Spleen (tissue), 11 donors: ENCODE data around the gene GRIN3A. TPM values are rescaled to one million over a fixed set of nuclear protein-coding genes. Genes with fewer than 3 reads are reported as not detected.

Source experiments
- DNase-seq: peaks from one replicate; pipeline ENCODE4 v3.0.0-alpha.2; 2020
- H3K27ac ChIP-seq, 8 donors: fragments of 200-600 bp; sonication (generic) in 7 of 8; 1 replicate in 4 of 8; 2 replicates in 4 of 8; pipeline versions ENCODE4 v1.5.0 to v1.8.0; 2016 to 2021; ENCODE audit warnings: inconsistent platforms in 4 of 8, mild to moderate bottlenecking in 4 of 8, moderate library complexity in 1 of 8
- H3K27me3 ChIP-seq, 7 donors: fragments of 200-600 bp; sonication (generic) in 6 of 7; replicated peaks in 1 of 7; 1 replicate in 4 of 7; 2 replicates in 3 of 7; pipeline versions ENCODE4 v1.5.0 to v1.8.0; 2016 to 2021; ENCODE audit warnings: inconsistent platforms in 3 of 7, mild to moderate bottlenecking in 1 of 7
- H3K36me3 ChIP-seq, 6 donors: fragments of 200-600 bp; sonication (generic) in 5 of 6; 1 replicate in 4 of 6; 2 replicates in 2 of 6; pipeline versions ENCODE4 v1.5.0 to v1.8.0; 2016 to 2021; ENCODE audit warnings: inconsistent platforms in 2 of 6
- H3K4me1 ChIP-seq, 6 donors: fragments of 200-600 bp; sonication (generic) in 5 of 6; 1 replicate in 3 of 6; 2 replicates in 3 of 6; pipeline versions ENCODE4 v1.5.0 to v1.8.0; 2016 to 2021; ENCODE audit warnings: inconsistent platforms in 3 of 6
- H3K4me3 ChIP-seq, 8 donors: fragments of 200-600 bp; sonication (generic) in 7 of 8; 1 replicate in 4 of 8; 2 replicates in 4 of 8; pipeline versions ENCODE4 v1.5.0 to v1.8.0; 2016 to 2021; ENCODE audit warnings: inconsistent platforms in 4 of 8, mild to moderate bottlenecking in 4 of 8, moderate library complexity in 2 of 8
- H3K9me3 ChIP-seq, 8 donors: fragments of 200-600 bp; sonication (generic) in 7 of 8; 1 replicate in 4 of 8; 2 replicates in 4 of 8; pipeline versions ENCODE4 v1.5.0 to v1.8.0; 2016 to 2021; ENCODE audit warnings: inconsistent platforms in 4 of 8
- CTCF ChIP-seq, 11 experiments: fragments of 200-600 bp in 7 of 11; fragments of 450-650 bp in 4 of 11; sonication (generic) in 4 of 11; IDR thresholded peaks in 8 of 11; conservative IDR thresholded peaks in 3 of 11; 1 replicate in 7 of 11; 2 replicates in 4 of 11; pipeline versions ENCODE4 v1.4.0 to v1.8.0; 2016 to 2021; ENCODE audit warnings: antibody characterized with exemption in 11 of 11, inconsistent platforms in 4 of 11, mild to moderate bottlenecking in 1 of 11
- POLR2A ChIP-seq, 3 donors: fragments of 450-650 bp; IDR thresholded peaks; one replicate each; pipeline ENCODE4 v1.5.1; 2017; ENCODE audit warnings: antibody characterized with exemption in 3 of 3, mild to moderate bottlenecking in 1 of 3
- POLR2AphosphoS5 ChIP-seq, 3 donors: sonication (generic); formaldehyde crosslinking; IDR thresholded peaks; one replicate each; pipeline ENCODE4 v1.5.1; 2017; ENCODE audit warnings: antibody characterized with exemption in 3 of 3
- WGBS, 5 donors: extraction: QIAGEN DNeasy Blood & Tissue Kit in 3 of 5; methylation state at CpG; one replicate each; pipeline versions ENCODE4 v1.1.5 to v1.1.7; 2013 to 2018; 5-methylcytosine and 5-hydroxymethylcytosine counted together
- intact Hi-C: fragments of 100-400 bp; cut with DNase I; formaldehyde crosslinking; loops from one replicate; pipeline ENCODE4 v1.15.0; 2023; ENCODE audit warnings: low total_unique reads
- polyA plus RNA-seq, 3 donors: library from polyadenylated mRNA; stranded (reverse); fragments of 200-250 nt; gene quantifications; one replicate each; pipeline ENCODE4 v1.2.1, GENCODE V29; 2013
- total RNA-seq, 7 donors: library from RNA; depleted of rRNA in 3 of 7; stranded (reverse); fragments of >200 nt in 3 of 7; fragmentation: NEBNext Ultra II Directional in 4 of 7; extraction: Animal tissue kit (Norgen Biotek cat#: 25700) in 4 of 7; gene quantifications; one replicate each; pipeline versions ENCODE4 v1.1.0 to v1.2.1, GENCODE V29; 2016 to 2021
- donor health status: healthy with polysubstance abuse.
- donor health status: DM: no; HTN: no; CAD: no; lungs with moderate emphysema.
- donor health status: DM: no; HTN: no; CAD: no.
- donor health status: Bipolar disorder and iron deficiency.
- donor health status: healthy.
- donor health status: DM: no; HTN: no; CAD: no.
- donor health status: DM: yes; HTN: yes; CAD: no.

GRIN3A gene
- total and polyA plus RNA-seq, 10 donors, result 0.07 to 1.6 (median 0.75) TPM

DNA sequence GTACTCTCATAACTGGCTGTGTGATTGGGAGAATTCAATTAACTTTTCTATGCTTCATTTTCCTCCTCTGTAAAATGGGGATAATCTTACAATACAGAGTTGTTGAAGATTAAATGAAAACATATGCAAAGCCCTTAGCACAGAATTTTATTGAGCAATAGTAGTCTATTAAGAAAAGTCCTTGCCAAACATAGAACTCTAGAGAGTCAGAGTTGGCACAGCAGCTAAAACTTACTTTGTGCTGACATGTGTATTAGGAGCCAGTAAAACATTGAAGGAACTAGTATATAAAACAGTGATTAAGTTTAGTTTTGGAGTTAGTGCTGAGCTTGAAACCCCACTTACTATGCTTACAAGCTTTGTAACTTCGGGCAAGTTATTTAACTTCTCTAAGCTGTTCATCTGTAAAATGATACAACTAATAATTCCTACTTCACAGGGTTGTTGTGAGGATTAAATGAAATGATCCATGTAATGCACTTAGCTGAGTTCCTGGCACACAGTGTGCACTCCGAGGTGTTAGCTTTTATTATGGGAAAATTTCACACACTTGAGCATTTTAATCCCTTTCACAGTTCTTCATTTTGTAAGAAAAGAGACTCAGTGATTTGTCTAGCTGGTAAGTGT lies 20.0 kb upstream of the GRIN3A start:
- no peaks in the 10 kb centered on the region for H3K9me3 ChIP-seq
- H3K4me1 ChIP-seq, result no peaks in the 10 kb centered on the region
- no peak overlapping the region for H3K4me3 ChIP-seq
- intact Hi-C loops, result no loop called here
- no peaks in the 10 kb centered on the region for H3K36me3 ChIP-seq
- no peak for DNase-seq
- 41 to 65% (median 52%) methylated on average over 2 of the region's 2 CpGs for WGBS, 5 donors
- H3K27me3 ChIP-seq, result peaks cover 0 to 7% (median 0%) of the 10 kb centered on the region in 7 donors
- H3K27ac ChIP-seq, result no peak overlapping the region
- no peak for TF ChIP-seq POLR2A (IDR thresholded peaks at IDR 0.05)
- no peak for TF ChIP-seq CTCF (IDR thresholded peaks at IDR 0.05 in 8 of 11, conservative IDR thresholded peaks at IDR 0.05 in 3 of 11)
- no peak for TF ChIP-seq POLR2AphosphoS5 (IDR thresholded peaks at IDR 0.05)

GRCh38 chr9:101753716-101754115 lies 15.3 kb upstream of the GRIN3A start:
- peaks cover 0 to 7% (median 0%) of the 10 kb centered on the region in 7 donors for H3K27me3 ChIP-seq
- WGBS, 5 donors, result 85 to 92% (median 89%) methylated on average over 5 of the region's 5 CpGs
- H3K27ac ChIP-seq, result no peak overlapping the region
- H3K36me3 ChIP-seq, result no peaks in the 10 kb centered on the region
- no peak for DNase-seq
- H3K4me1 ChIP-seq, result no peaks in the 10 kb centered on the region
- no peak overlapping the region for H3K4me3 ChIP-seq
- H3K9me3 ChIP-seq, result no peaks in the 10 kb centered on the region
- intact Hi-C loops, result no loop called here
- TF ChIP-seq POLR2AphosphoS5 (IDR thresholded peaks at IDR 0.05) (no peak), POLR2A (IDR thresholded peaks at IDR 0.05) (no peak)

DNA sequence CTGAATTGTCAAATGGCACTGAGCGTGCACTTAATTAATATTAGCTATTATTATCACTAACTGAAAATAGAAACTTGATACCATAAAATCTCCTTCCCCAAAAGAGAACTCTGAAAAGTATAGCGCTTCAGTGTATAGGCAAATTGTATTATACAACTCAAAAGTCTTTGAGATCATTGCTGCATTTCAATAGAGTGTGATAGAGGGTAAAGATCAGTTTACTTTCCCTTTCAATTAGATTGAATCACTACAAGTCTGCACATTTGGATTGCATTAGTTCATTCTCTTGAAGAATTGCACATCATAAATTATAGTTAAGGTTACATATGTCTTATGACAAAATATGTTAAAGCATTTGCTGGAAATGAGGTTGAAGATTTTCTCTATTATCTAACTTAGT lies 13.4 kb upstream of the GRIN3A start:
- TF ChIP-seq POLR2AphosphoS5 (IDR thresholded peaks at IDR 0.05) (no peak), CTCF (IDR thresholded peaks at IDR 0.05 in 8 of 11, conservative IDR thresholded peaks at IDR 0.05 in 3 of 11) (no peak), POLR2A (IDR thresholded peaks at IDR 0.05) (no peak)
- peaks cover 0 to 7% (median 0%) of the 10 kb centered on the region in 7 donors for H3K27me3 ChIP-seq
- no peaks in the 10 kb centered on the region for H3K36me3 ChIP-seq
- no peak for DNase-seq
- no peaks in the 10 kb centered on the region for H3K9me3 ChIP-seq
- WGBS, 5 donors, result 91 to 97% (median 95%) methylated on average over 2 of the region's 2 CpGs
- no peak overlapping the region for H3K27ac ChIP-seq
- no peaks in the 10 kb centered on the region for H3K4me1 ChIP-seq
- no peak overlapping the region for H3K4me3 ChIP-seq
- intact Hi-C loops, result no loop called here

GRCh38 chr9:101739311-101739710 lies 864 bp upstream of the GRIN3A start:
- Histone ChIP-seq H3K4me1 (peaks cover 0 to 21% (median 13%) of the 10 kb centered on the region in 6 donors), H3K9me3 (no peaks in the 10 kb centered on the region), H3K36me3 (no peaks in the 10 kb centered on the region), H3K27ac (no peak overlapping the region), H3K4me3 (no peak overlapping the region), H3K27me3 (peaks cover 0 to 63% (median 45%) of the 10 kb centered on the region in 7 donors)
- intact Hi-C loops, result no loop called here
- DNase-seq, result no peak
- no peak for TF ChIP-seq CTCF (IDR thresholded peaks at IDR 0.05 in 8 of 11, conservative IDR thresholded peaks at IDR 0.05 in 3 of 11)
- TF ChIP-seq POLR2A (IDR thresholded peaks at IDR 0.05), result no peak
- TF ChIP-seq POLR2AphosphoS5 (IDR thresholded peaks at IDR 0.05), result no peak
- WGBS, 5 donors, result 3 to 15% (median 8%) methylated on average over 2 of the region's 2 CpGs
